Lower leg skin (tissue), 4 donors: ENCODE data around the gene SLC7A7. TPM values are rescaled to one million over a fixed set of nuclear protein-coding genes. Genes with fewer than 3 reads are reported as not detected.
A peak's percentile ranks its signal among the peaks of the same experiment; 100 is the strongest.

Experiments
- DNase-seq, 2 donors: peaks; one replicate each; pipeline ENCODE4 v3.0.0-alpha.2; 2019; ENCODE audit warnings: low spot score in 2 of 2
- H3K4me3 ChIP-seq: fragments of 200-600 bp; sonication (generic); 2 replicates; pipeline ENCODE4 v1.5.1; 2017; ENCODE audit warnings: mild to moderate bottlenecking, low read depth; ENCODE audit not compliant: poor library complexity, severe bottlenecking
- POLR2A ChIP-seq, 2 donors: fragments of 450-650 bp; IDR thresholded peaks; one replicate each; pipeline ENCODE4 v1.6.1; 2016 to 2017; ENCODE audit warnings: antibody characterized with exemption in 2 of 2, mild to moderate bottlenecking in 1 of 2, moderate library complexity in 1 of 2
- WGBS, 2 donors: methylation state at CpG; one replicate each; pipeline ENCODE4 v1.1.5; 2018; 5-methylcytosine and 5-hydroxymethylcytosine counted together
- intact Hi-C: fragments of 100-400 bp; cut with DNase I; formaldehyde crosslinking; loops from one replicate; pipeline ENCODE4 v1.15.0; 2023; ENCODE audit warnings: low total_unique reads
- total RNA-seq, 4 donors: library from RNA; depleted of rRNA; stranded (reverse); fragments of >200 nt; gene quantifications; one replicate each; pipeline ENCODE4 v1.1.0, GENCODE V29; 2016
- TF ChIP-seq, protein P1 (sequence below), 3 donors: fragments of 450-650 bp; IDR thresholded peaks; one replicate each; pipeline ENCODE4 v1.5.1; 2016; ENCODE audit warnings: antibody characterized with exemption in 3 of 3, mild to moderate bottlenecking in 3 of 3, moderate library complexity in 2 of 3

Gene SLC7A7
- total RNA-seq, 4 donors from 2014 or later = 1.1 to 12.8 (median 6.5) TPM

DNA sequence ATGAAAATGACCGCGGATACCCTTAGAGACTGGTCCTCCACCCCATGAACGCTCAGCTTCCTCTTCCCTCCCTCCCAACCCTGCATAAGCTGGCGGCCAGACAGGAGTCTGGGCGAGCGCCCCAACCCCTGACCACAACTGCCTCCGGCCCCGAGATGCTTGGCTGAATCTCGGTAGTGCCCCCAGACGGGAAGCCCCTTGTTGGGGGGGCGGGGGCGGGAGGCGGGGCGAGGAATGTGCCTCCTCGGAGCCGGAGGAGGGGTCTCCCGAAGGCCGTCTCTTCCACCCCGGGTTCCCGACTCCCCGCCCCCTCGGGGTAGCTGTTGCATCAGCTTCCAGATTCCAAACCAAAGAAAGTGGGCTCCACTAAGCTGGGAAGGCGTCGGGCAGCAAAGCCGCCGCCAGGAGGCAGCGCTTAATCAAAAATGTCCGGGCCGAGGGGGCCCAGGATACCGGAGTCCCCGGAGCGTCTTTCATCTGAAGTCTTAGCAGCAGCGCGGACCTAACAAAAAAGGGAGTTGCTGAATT is 7.4 kb upstream of the SLC7A7 start:
- peak in 1 of 2 donors; percentile 96 for DNase-seq
- WGBS, 2 donors = 1 to 4% methylated on average over 26 to 34 of the region's 34 CpGs
- intact Hi-C loops = no loop called here

DNA sequence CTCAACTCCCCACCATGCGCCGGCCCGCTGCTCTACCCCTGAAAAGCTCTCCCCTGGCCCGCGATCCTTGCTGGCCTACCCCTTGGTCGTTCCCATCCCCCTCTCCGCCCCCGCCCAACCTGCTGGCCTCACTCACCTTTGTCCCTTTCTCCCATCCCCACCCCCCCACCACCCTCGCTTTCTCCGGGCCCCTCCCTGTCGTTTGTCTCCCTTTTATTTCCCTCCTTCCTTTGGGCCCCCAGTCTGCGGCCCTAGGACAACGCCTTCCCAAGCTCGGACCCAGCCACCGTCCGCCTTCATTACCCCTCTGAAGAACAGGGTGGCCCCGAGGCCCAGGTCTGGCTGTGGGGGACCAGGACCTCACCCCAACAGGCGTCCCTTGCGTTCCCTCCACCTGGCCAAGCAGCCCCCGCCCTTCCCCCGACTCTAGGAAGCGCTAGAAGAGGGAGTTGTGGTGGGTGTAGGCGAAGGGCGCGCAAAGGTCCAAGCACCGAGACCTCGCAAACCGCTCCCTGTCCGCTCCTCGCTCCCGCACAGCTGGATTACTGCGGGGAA is 6.9 kb upstream of the SLC7A7 start:
- TF ChIP-seq POLR2A (IDR thresholded peaks at IDR 0.05) = no peak
- TF ChIP-seq, protein P1, sequence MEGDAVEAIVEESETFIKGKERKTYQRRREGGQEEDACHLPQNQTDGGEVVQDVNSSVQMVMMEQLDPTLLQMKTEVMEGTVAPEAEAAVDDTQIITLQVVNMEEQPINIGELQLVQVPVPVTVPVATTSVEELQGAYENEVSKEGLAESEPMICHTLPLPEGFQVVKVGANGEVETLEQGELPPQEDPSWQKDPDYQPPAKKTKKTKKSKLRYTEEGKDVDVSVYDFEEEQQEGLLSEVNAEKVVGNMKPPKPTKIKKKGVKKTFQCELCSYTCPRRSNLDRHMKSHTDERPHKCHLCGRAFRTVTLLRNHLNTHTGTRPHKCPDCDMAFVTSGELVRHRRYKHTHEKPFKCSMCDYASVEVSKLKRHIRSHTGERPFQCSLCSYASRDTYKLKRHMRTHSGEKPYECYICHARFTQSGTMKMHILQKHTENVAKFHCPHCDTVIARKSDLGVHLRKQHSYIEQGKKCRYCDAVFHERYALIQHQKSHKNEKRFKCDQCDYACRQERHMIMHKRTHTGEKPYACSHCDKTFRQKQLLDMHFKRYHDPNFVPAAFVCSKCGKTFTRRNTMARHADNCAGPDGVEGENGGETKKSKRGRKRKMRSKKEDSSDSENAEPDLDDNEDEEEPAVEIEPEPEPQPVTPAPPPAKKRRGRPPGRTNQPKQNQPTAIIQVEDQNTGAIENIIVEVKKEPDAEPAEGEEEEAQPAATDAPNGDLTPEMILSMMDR (IDR thresholded peaks at IDR 0.05) = no peak
- WGBS, 2 donors = 59 to 71% methylated on average over 32 of the region's 32 CpGs
- H3K4me3 ChIP-seq = no peak overlapping the region
- intact Hi-C loops = no loop called here
- DNase-seq = peak in 1 of 2 donors; percentile 87

More for the DNA sequence above, 7.4 kb upstream of the SLC7A7 start:
- H3K4me3 ChIP-seq = no peak overlapping the region
- TF ChIP-seq, protein P1 (IDR thresholded peaks at IDR 0.05) = peak in 1 of 3 donors; percentile 55
- TF ChIP-seq POLR2A (IDR thresholded peaks at IDR 0.05) = no peak

DNA sequence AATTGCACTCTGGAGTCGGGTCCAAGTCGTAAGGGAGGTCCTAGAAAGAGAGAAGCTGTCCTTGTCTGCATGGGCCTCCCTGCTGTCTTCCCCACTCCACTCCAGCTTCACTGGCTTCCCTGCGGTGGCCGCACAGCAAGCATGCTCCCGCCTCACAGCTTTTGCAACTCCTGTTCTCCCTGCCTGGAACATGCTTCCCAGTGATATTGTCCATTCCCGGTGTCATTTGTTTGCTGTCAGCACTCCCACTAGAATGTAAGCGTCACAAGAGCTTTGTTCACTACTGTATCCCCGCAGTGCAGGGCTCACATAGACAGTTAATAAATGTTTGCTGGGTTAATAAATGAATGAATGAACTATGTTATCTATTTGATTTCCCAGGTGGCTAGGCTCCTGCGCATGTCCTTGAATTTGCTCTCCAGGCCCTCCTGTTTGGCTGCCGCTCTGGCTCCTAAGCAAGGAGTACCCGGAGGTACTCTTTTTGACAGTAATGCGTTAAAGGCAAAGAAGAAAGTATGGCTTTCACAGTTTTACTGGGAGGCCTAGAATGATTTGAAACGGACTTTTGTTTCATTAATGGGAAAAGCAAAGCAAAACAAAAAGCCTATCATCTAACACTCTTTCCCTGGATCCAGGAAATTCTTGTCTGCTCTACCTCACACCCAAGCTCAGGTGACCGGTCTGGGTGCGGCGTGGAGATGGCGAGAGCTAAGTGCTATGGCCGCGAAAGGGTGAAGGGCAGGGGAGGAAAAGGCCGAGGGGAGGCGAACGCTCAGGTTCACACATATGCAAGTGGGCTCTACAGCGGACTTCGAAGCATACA is 6.2 kb upstream of the SLC7A7 start:
- no peak for DNase-seq
- WGBS, 2 donors = 87 to 88% methylated on average over 24 of the region's 24 CpGs
- no peak for TF ChIP-seq POLR2A (IDR thresholded peaks at IDR 0.05)
- no peak overlapping the region for H3K4me3 ChIP-seq
- intact Hi-C loops = no loop called here

DNA sequence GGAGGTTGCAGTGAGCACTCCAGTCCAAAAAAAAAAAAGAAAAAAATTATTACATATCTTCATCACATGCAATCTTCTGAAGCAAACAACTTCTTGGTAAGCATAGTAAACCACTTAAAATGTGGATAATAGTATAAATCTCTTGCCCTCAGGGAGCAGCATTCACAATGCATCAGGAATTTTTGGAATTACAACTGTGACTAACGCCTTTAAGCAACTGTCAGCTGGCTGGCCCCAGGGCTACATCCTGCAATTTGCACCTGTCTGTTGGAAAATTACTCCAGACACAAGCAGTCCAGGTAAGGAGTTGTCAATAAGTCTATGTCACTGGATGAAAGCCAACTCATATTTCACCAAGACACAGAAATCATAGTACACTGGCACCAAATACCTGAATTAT is 5.5 kb upstream of the SLC7A7 start:
- DNase-seq = no peak
- WGBS, 2 donors = 73 to 79% methylated on average over 1 of the region's 1 CpG
- H3K4me3 ChIP-seq = no peak overlapping the region
- TF ChIP-seq POLR2A (IDR thresholded peaks at IDR 0.05) = no peak
- TF ChIP-seq, protein P1 (IDR thresholded peaks at IDR 0.05) = no peak
- intact Hi-C loops = no loop called here

DNA sequence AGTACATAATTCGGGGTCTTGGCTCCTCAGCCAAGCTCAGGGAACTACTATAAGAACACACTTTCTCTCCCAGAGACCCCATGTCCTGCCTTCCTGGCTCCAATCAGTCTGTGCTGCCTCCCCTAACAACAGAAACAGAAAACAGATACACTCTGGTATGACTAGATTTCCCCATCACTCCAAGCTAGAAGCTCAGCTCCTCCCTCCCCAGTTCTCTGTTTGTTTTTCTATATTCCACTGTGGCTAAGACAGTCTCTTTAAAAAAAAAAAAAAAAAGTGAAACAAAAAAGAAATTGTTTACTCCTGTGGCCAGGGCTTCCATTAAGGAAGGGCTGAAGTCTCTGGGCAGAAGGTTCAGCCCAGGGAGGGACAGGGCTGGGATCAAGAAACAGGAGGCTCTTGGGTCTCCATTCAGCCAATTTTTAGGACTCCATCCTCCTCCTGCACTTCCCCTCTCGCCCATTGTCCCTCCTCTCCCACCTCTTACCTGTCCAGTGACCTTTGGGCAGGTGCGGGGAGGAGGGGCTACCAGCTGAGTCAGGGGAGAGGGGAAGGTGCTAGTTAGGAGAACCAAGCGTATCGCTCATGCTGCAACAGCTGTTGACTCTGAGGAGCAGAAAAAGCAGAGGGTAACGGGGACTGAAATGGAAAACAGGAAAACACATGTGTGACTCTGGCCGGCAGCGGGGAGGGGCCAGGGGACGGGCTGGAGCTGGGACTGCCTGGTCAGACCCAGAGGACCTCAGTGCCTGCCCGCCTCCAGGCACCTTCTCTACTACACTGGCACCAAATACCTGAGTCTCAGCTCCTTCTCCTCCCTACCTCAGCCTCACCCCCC is 4.1 kb upstream of the SLC7A7 start:
- 32 to 42% methylated on average over 10 of the region's 10 CpGs for WGBS, 2 donors
- DNase-seq = peak; percentile 64 to 92
- intact Hi-C loops = loop anchor here (10.0 kb wide), 1 partner anchor 255 kb away; no protein-coding TSS in a partner anchor
- no peak overlapping the region for H3K4me3 ChIP-seq
- TF ChIP-seq, protein P1 (IDR thresholded peaks at IDR 0.05) = no peak
- TF ChIP-seq POLR2A (IDR thresholded peaks at IDR 0.05) = no peak
